Testis (tissue), 3 donors: Measurements from ENCODE around the gene GSN. TPM values are rescaled to one million over a fixed set of nuclear protein-coding genes. Genes with fewer than 3 reads are reported as not detected.
A peak's percentile ranks its signal among the peaks of the same experiment; 100 is the strongest.

Experiments used
- DNase-seq: peaks from one replicate; pipeline ENCODE4 v3.0.0-alpha.2; 2019
- H3K27ac ChIP-seq, 2 donors: fragments of 200-600 bp; sonication (generic); one replicate each; pipeline ENCODE4 v1.5.1; 2019
- H3K27me3 ChIP-seq: fragments of 200-600 bp; sonication (generic); one replicate; pipeline ENCODE4 v1.5.1; 2019
- H3K36me3 ChIP-seq: fragments of 200-600 bp; sonication (generic); one replicate; pipeline ENCODE4 v1.5.1; 2017; ENCODE audit warnings: low read depth; ENCODE audit errors: missing control alignments
- H3K4me1 ChIP-seq: fragments of 200-600 bp; sonication (generic); one replicate; pipeline ENCODE4 v1.5.1; 2019
- H3K4me3 ChIP-seq, 2 donors: fragments of 200-600 bp; sonication (generic); one replicate each; pipeline ENCODE4 v1.5.1; 2017 to 2019
- H3K9me3 ChIP-seq: fragments of 200-600 bp; sonication (generic); one replicate; pipeline ENCODE4 v1.5.1; 2017
- POLR2A ChIP-seq: fragments of 450-650 bp; IDR thresholded peaks from one replicate; pipeline ENCODE4 v1.6.1; 2017; ENCODE audit warnings: antibody characterized with exemption, mild to moderate bottlenecking, moderate library complexity
- WGBS, 2 donors: methylation state at CpG; one replicate each; pipeline ENCODE4 v1.1.5; 2018; 5-methylcytosine and 5-hydroxymethylcytosine counted together
- intact Hi-C: fragments of 100-400 bp; cut with DNase I; formaldehyde crosslinking; loops from one replicate; pipeline ENCODE4 v1.15.1; 2023; ENCODE audit warnings: low total_unique reads
- polyA plus RNA-seq: library from polyadenylated mRNA; stranded (reverse); fragments of 350-450 nt; fragmentation: Illumina TruSeq; extraction: RNeasy Lipid Tissue Mini Kit (QIAGEN cat#74804); gene quantifications from one replicate; pipeline ENCODE4 v1.2.3, GENCODE V29; 2014; ENCODE audit warnings: low read depth, low replicate concordance; ENCODE audit not compliant: insufficient read depth
- total RNA-seq, 2 donors: library from RNA; depleted of rRNA; stranded (reverse); fragments of >200 nt; gene quantifications; one replicate each; pipeline ENCODE4 v1.2.3, GENCODE V29; 2016
- TF ChIP-seq, protein P1 (sequence below), 3 experiments: fragments of 450-650 bp in 2 of 3; fragments of 200-600 bp in 1 of 3; sonication (generic) in 1 of 3; IDR thresholded peaks; one replicate each; pipeline ENCODE4 v1.5.1; 2016 to 2019; ENCODE audit warnings: antibody characterized with exemption in 3 of 3, mild to moderate bottlenecking in 2 of 3, moderate library complexity in 1 of 3

GSN gene
- total and polyA plus RNA-seq, 3 donors from 2014 or later, result 206 to 392 (median 356) TPM

DNA sequence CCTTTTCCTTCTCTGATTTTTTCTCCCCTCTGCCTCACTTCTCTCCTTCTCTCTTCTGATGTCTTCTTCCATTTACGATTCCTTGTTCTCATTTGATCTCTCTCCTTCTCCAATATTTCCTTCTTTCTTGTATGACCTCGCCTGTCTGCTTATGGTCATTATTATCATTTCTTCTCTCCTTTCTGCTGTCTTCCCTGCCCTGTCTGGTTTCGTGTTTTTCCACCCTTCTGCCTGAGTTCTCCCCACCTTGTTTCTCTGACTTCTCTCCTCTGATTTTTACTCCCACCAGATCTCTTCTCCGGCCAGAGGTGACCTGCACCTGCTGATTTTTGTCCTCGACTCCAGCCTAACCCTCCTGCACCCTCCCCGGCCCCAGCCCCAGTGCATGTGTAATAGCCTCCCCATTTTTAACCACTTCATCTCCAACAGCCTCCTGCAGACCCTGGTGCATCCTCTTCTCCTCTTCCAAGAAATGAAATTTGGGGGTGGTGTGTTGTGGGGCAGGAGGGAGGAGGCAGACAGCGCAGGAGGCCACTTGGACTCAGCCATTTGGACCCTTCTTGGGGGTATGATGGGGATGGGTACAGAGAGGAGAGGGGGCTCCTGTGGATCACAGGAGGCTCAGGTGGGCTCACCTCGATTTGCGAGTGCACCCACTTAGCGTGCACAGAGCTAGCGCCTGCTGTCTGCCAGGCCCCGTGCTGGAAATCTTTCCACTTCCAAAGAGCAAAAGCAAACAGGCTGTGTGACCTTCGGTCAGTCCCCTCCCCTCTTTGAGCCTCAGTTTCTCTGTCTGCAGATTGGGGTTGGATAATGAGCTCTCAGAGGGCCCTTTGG, 32.5 kb downstream of the GSN start:
- peaks cover 46% of the 10 kb centered on the region for H3K4me1 ChIP-seq
- peak overlapping the region; percentile 60 to 65 for H3K4me3 ChIP-seq
- H3K36me3 ChIP-seq, result no peaks in the 10 kb centered on the region
- 40 to 51% methylated on average over 13 of the region's 13 CpGs for WGBS, 2 donors
- peak overlapping the region; percentile 49 to 87 for H3K27ac ChIP-seq
- intact Hi-C loops, result no loop called here
- H3K27me3 ChIP-seq, result no peaks in the 10 kb centered on the region
- TF ChIP-seq POLR2A, result no peak
- TF ChIP-seq, protein P1, sequence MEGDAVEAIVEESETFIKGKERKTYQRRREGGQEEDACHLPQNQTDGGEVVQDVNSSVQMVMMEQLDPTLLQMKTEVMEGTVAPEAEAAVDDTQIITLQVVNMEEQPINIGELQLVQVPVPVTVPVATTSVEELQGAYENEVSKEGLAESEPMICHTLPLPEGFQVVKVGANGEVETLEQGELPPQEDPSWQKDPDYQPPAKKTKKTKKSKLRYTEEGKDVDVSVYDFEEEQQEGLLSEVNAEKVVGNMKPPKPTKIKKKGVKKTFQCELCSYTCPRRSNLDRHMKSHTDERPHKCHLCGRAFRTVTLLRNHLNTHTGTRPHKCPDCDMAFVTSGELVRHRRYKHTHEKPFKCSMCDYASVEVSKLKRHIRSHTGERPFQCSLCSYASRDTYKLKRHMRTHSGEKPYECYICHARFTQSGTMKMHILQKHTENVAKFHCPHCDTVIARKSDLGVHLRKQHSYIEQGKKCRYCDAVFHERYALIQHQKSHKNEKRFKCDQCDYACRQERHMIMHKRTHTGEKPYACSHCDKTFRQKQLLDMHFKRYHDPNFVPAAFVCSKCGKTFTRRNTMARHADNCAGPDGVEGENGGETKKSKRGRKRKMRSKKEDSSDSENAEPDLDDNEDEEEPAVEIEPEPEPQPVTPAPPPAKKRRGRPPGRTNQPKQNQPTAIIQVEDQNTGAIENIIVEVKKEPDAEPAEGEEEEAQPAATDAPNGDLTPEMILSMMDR (IDR thresholded peaks at IDR 0.05), result no peak
- no peak for DNase-seq
- no peaks in the 10 kb centered on the region for H3K9me3 ChIP-seq

DNA sequence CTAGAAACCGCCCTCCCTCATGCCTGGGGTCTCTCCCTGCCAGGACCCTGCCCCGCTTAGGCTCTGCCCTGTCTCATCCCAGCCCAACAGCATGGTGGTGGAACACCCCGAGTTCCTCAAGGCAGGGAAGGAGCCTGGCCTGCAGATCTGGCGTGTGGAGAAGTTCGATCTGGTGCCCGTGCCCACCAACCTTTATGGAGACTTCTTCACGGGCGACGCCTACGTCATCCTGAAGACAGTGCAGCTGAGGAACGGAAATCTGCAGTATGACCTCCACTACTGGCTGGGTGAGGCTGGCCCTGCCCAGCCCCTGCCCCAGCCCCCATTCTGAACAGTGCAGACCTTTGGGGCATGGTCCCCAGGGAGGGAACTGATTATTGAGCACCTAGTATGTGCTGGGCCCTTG, 33.9 kb downstream of the GSN start:
- no peaks in the 10 kb centered on the region for H3K27me3 ChIP-seq
- H3K27ac ChIP-seq, result peak overlapping the region in 1 of 2 donors; percentile 87
- H3K36me3 ChIP-seq, result no peaks in the 10 kb centered on the region
- 93 to 95% methylated on average over 11 of the region's 11 CpGs for WGBS, 2 donors
- H3K4me1 ChIP-seq, result peaks cover 39% of the 10 kb centered on the region
- TF ChIP-seq, protein P1 (IDR thresholded peaks at IDR 0.05), result no peak
- TF ChIP-seq POLR2A, result no peak
- no peak for DNase-seq
- H3K4me3 ChIP-seq, result no peak overlapping the region
- H3K9me3 ChIP-seq, result no peaks in the 10 kb centered on the region
- intact Hi-C loops, result no loop called here

DNA sequence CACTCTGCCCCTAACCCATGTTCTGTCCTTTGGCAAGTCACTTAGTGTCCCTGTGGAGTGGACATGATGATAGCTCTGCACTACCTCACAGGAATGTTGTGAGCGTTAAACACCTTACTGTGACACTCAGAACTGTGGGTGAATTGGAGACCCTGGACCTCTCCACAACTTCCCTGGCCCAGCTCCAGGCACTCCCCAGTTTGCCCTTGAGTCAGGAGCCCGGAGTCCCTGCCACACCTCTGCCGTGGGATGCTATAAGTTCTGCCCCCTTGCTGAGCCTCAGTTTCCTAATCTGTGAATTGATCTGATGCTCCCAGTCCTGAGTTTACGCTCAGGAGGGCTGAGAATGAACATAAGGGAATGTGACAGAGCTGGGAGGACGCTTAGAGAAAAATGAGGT, 34.4 kb downstream of the GSN start:
- intact Hi-C loops, result no loop called here
- TF ChIP-seq, protein P1 (IDR thresholded peaks at IDR 0.05), result no peak
- no peak for TF ChIP-seq POLR2A
- Histone ChIP-seq H3K4me1 (peaks cover 35% of the 10 kb centered on the region), H3K36me3 (no peaks in the 10 kb centered on the region), H3K4me3 (no peak overlapping the region), H3K27me3 (no peaks in the 10 kb centered on the region), H3K9me3 (no peaks in the 10 kb centered on the region), H3K27ac (peak overlapping the region in 1 of 2 donors; percentile 87)
- DNase-seq, result no peak
- WGBS, 2 donors, result 77 to 91% methylated on average over 3 to 5 of the region's 5 CpGs

DNA sequence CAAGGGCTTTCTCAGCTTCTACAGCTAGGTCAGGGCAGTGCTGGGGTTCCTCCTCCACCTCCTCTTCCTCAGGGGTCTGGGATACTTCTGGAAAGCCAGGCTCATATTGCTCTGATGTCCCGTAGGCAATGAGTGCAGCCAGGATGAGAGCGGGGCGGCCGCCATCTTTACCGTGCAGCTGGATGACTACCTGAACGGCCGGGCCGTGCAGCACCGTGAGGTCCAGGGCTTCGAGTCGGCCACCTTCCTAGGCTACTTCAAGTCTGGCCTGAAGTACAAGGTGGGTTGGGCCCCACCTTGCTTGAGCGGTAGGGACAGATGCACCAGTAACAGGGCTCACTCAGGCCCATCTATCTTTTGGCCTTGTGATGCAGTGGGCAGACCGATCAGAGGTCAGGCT, 34.8 kb downstream of the GSN start:
- Histone ChIP-seq H3K27me3 (no peaks in the 10 kb centered on the region), H3K4me1 (peaks cover 32% of the 10 kb centered on the region), H3K36me3 (no peaks in the 10 kb centered on the region), H3K9me3 (no peaks in the 10 kb centered on the region), H3K27ac (peak overlapping the region in 1 of 2 donors; percentile 23), H3K4me3 (no peak overlapping the region)
- no peak for TF ChIP-seq POLR2A
- TF ChIP-seq, protein P1 (IDR thresholded peaks at IDR 0.05), result no peak
- WGBS, 2 donors, result 85 to 90% methylated on average over 9 to 13 of the region's 13 CpGs
- DNase-seq, result no peak
- intact Hi-C loops, result no loop called here
